ENCODE data around the gene PDZRN3.

The PDZRN3 gene

GRCh38 chr3:73605412-73605811 lies 19.3 kb downstream of the PDZRN3 start:
- H3K36me3 ChIP-seq (ENCODE audit: low read depth) = no peaks in the 10 kb centered on the region
- TF ChIP-seq CTCF (IDR thresholded peaks at IDR 0.05; ENCODE audit: poor library complexity, severe bottlenecking) = no peak
- no peak for DNase-seq (ENCODE audit: low spot score)
- H3K4me1 ChIP-seq (ENCODE audit: insufficient read depth, poor library complexity, severe bottlenecking) = no peaks in the 10 kb centered on the region
- H3K27me3 ChIP-seq (ENCODE audit: insufficient read depth, poor library complexity, severe bottlenecking) = peaks cover 8% of the 10 kb centered on the region
- no peaks in the 10 kb centered on the region for H3K9me3 ChIP-seq (ENCODE audit: severe bottlenecking)
- H3K27ac ChIP-seq (ENCODE audit: poor library complexity, severe bottlenecking) = no peak overlapping the region
- ATAC-seq (ENCODE audit: low read depth) = no peak
- H3K4me3 ChIP-seq (ENCODE audit: severe bottlenecking) = no peak overlapping the region

- Histone ChIP-seq H3K36me3 (ENCODE audit: low read depth) (no peaks in the 10 kb centered on the region), H3K4me3 (ENCODE audit: severe bottlenecking) (no peak overlapping the region), H3K27me3 (ENCODE audit: insufficient read depth, poor library complexity, severe bottlenecking) (peaks cover 8% of the 10 kb centered on the region), H3K9me3 (ENCODE audit: severe bottlenecking) (no peaks in the 10 kb centered on the region), H3K4me1 (ENCODE audit: insufficient read depth, poor library complexity, severe bottlenecking) (no peaks in the 10 kb centered on the region), H3K27ac (ENCODE audit: poor library complexity, severe bottlenecking) (no peak overlapping the region)
- TF ChIP-seq CTCF (IDR thresholded peaks at IDR 0.05; ENCODE audit: poor library complexity, severe bottlenecking) = no peak
- DNase-seq (ENCODE audit: low spot score) (no peak), ATAC-seq (ENCODE audit: low read depth) (no peak)
Measured at GRCh38 chr3:73604451-73604850, 20.3 kb downstream of the PDZRN3 start.

- Histone ChIP-seq H3K36me3 (ENCODE audit: low read depth) (no peaks in the 10 kb centered on the region), H3K27me3 (ENCODE audit: insufficient read depth, poor library complexity, severe bottlenecking) (peaks cover 8% of the 10 kb centered on the region), H3K4me3 (ENCODE audit: severe bottlenecking) (no peak overlapping the region), H3K27ac (ENCODE audit: poor library complexity, severe bottlenecking) (no peak overlapping the region), H3K4me1 (ENCODE audit: insufficient read depth, poor library complexity, severe bottlenecking) (no peaks in the 10 kb centered on the region), H3K9me3 (ENCODE audit: severe bottlenecking) (no peaks in the 10 kb centered on the region)
- ATAC-seq (ENCODE audit: low read depth) (no peak), DNase-seq (ENCODE audit: low spot score) (no peak)
- no peak for TF ChIP-seq CTCF (IDR thresholded peaks at IDR 0.05; ENCODE audit: poor library complexity, severe bottlenecking)
Measured at GRCh38 chr3:73603762-73604171, 21.0 kb downstream of the PDZRN3 start.

GRCh38 chr3:73602170-73602569 lies 22.6 kb downstream of the PDZRN3 start:
- Histone ChIP-seq H3K4me3 (ENCODE audit: severe bottlenecking) (no peak overlapping the region), H3K4me1 (ENCODE audit: insufficient read depth, poor library complexity, severe bottlenecking) (no peaks in the 10 kb centered on the region), H3K27ac (ENCODE audit: poor library complexity, severe bottlenecking) (no peak overlapping the region), H3K36me3 (ENCODE audit: low read depth) (no peaks in the 10 kb centered on the region), H3K27me3 (ENCODE audit: insufficient read depth, poor library complexity, severe bottlenecking) (peaks cover 8% of the 10 kb centered on the region), H3K9me3 (ENCODE audit: severe bottlenecking) (no peaks in the 10 kb centered on the region)
- TF ChIP-seq CTCF (IDR thresholded peaks at IDR 0.05; ENCODE audit: poor library complexity, severe bottlenecking) = no peak
- DNase-seq (ENCODE audit: low spot score) (no peak), ATAC-seq (ENCODE audit: low read depth) (no peak)

GRCh38 chr3:73601481-73601880 lies 23.3 kb downstream of the PDZRN3 start:
- H3K27ac ChIP-seq (ENCODE audit: poor library complexity, severe bottlenecking) = no peak overlapping the region
- DNase-seq (ENCODE audit: low spot score) = no peak

More at GRCh38 chr3:73601481-73601880, 23.3 kb downstream of the PDZRN3 start:
- no peak for TF ChIP-seq CTCF (IDR thresholded peaks at IDR 0.05; ENCODE audit: poor library complexity, severe bottlenecking)
- H3K4me3 ChIP-seq (ENCODE audit: severe bottlenecking) = no peak overlapping the region
- H3K9me3 ChIP-seq (ENCODE audit: severe bottlenecking) = no peaks in the 10 kb centered on the region
- H3K36me3 ChIP-seq (ENCODE audit: low read depth) = no peaks in the 10 kb centered on the region
- no peak for ATAC-seq (ENCODE audit: low read depth)
- peaks cover 8% of the 10 kb centered on the region for H3K27me3 ChIP-seq (ENCODE audit: insufficient read depth, poor library complexity, severe bottlenecking)
- no peaks in the 10 kb centered on the region for H3K4me1 ChIP-seq (ENCODE audit: insufficient read depth, poor library complexity, severe bottlenecking)
